SK-N-SH (cell line): ENCODE measurements around the gene GPR107. TPM values are rescaled to one million over a fixed set of nuclear protein-coding genes. Genes with fewer than 3 reads are reported as not detected.

Experiments
- CTCF ChIA-PET: fragments of 300-600, 350-600 bp; formaldehyde crosslinking; extraction: SDS; loops from one replicate; lab custom pipeline; 2021; lab: Yijun Ruan, JAX
- POLR2A ChIA-PET: fragments of 350-600 bp; sonication (Branson Sonifier 250); formaldehyde crosslinking; extraction: SDS; loops from one replicate; lab custom pipeline; 2020; ENCODE audit warnings: antibody characterized with exemption, inconsistent platforms; lab: Yijun Ruan, JAX
- DNase-seq: peaks from one replicate; pipeline ENCODE4 v3.0.0; 2012
- H2AFZ ChIP-seq: fragments of 200-600 bp; sonication (generic); 2 replicates; pipeline ENCODE4 v1.8.1; 2016; ENCODE audit warnings: antibody characterized with exemption, mild to moderate bottlenecking, low read depth
- H3F3A ChIP-seq: fragments of 200-600 bp; sonication (generic); replicated peaks from 2 replicates; pipeline ENCODE3; 2016; ENCODE audit warnings: antibody characterized with exemption, mild to moderate bottlenecking; ENCODE audit not compliant: insufficient read depth
- H3K27ac ChIP-seq, 2 experiments: fragments of 200-500 bp in 1 of 2; fragments of 200-600 bp in 1 of 2; sonication (Bioruptor generic) in 1 of 2; sonication (generic), shearing (Covaris generic) in 1 of 2; 2 replicates each; pipeline versions ENCODE4 v1.5.1 to v1.6.1; 2014 to 2016; ENCODE audit warnings: low read depth in 2 of 2, inconsistent platforms in 1 of 2, low read length in 1 of 2, mild to moderate bottlenecking in 1 of 2, mixed read lengths in 1 of 2
- H3K27me3 ChIP-seq: fragments of 200-600 bp; sonication (generic), shearing (Covaris generic); 2 replicates; pipeline ENCODE4 v1.6.1; 2016; ENCODE audit warnings: mixed run types; ENCODE audit not compliant: insufficient read depth
- H3K36me3 ChIP-seq, 2 experiments: fragments of 200-500 bp in 1 of 2; fragments of 200-600 bp in 1 of 2; sonication (Bioruptor generic) in 1 of 2; sonication (generic) in 1 of 2; replicated peaks in 1 of 2; 2 replicates each; pipeline versions ENCODE3 to v1.5.1; 2014 to 2016; ENCODE audit warnings: low read length in 1 of 2, mild to moderate bottlenecking in 1 of 2; ENCODE audit not compliant: insufficient read depth in 2 of 2, control insufficient read depth in 1 of 2
- H3K4me1 ChIP-seq, 2 experiments: fragments of 200-500 bp in 1 of 2; fragments of 200-600 bp in 1 of 2; sonication (Bioruptor generic) in 1 of 2; sonication (generic), shearing (Covaris generic) in 1 of 2; 2 replicates each; pipeline versions ENCODE4 v1.5.1 to v1.6.1; 2014 to 2016; ENCODE audit warnings: low read depth in 1 of 2, low read length in 1 of 2, mixed run types in 1 of 2; ENCODE audit not compliant: insufficient read depth in 2 of 2, control insufficient read depth in 1 of 2
- H3K4me2 ChIP-seq: fragments of 200-600 bp; sonication (generic), shearing (Covaris generic); 2 replicates; pipeline ENCODE4 v1.6.1; 2017; ENCODE audit warnings: mixed run types
- H3K4me3 ChIP-seq, 2 experiments: fragments of 200-500 bp in 1 of 2; fragments of 200-600 bp in 1 of 2; sonication (Bioruptor generic) in 1 of 2; sonication (generic), shearing (Covaris generic) in 1 of 2; 2 replicates each; pipeline versions ENCODE4 v1.5.1 to v1.8.1; 2014 to 2016; ENCODE audit warnings: low read depth in 2 of 2, inconsistent platforms in 1 of 2, low read length in 1 of 2, mild to moderate bottlenecking in 1 of 2, mixed read lengths in 1 of 2, moderate library complexity in 1 of 2
- H3K79me2 ChIP-seq: fragments of 200-600 bp; sonication (generic); 2 replicates; pipeline ENCODE4 v1.8.1; 2017; ENCODE audit warnings: mild to moderate bottlenecking; ENCODE audit not compliant: insufficient read depth
- H3K9ac ChIP-seq: fragments of 200-600 bp; sonication (generic); 2 replicates; pipeline ENCODE4 v1.6.1; 2017; ENCODE audit warnings: mixed run types
- H3K9me2 ChIP-seq: fragments of 200-600 bp; sonication (generic); 2 replicates; pipeline ENCODE4 v1.6.1; 2017; ENCODE audit warnings: mixed run types
- H3K9me3 ChIP-seq: fragments of 200-600 bp; sonication (generic); 2 replicates; pipeline ENCODE4 v1.6.1; 2017; ENCODE audit warnings: mixed run types, mild to moderate bottlenecking, moderate library complexity
- H4K20me1 ChIP-seq: fragments of 200-600 bp; sonication (generic); 2 replicates; pipeline ENCODE4 v1.6.1; 2017; ENCODE audit warnings: mild to moderate bottlenecking, mixed run types; ENCODE audit not compliant: insufficient read depth
- CHD2 ChIP-seq: fragments of 150-350 bp; IDR thresholded peaks from 2 replicates; pipeline ENCODE4 v1.6.1; 2018; ENCODE audit warnings: low read length; ENCODE audit not compliant: partially characterized antibody
- CTCF ChIP-seq: fragments of 200-600 bp; sonication (generic); IDR thresholded peaks from 2 replicates; pipeline ENCODE4 v1.6.1; 2017; ENCODE audit warnings: antibody characterized with exemption, mild to moderate bottlenecking, moderate library complexity
- ELF1 ChIP-seq: IDR thresholded peaks from 2 replicates; pipeline ENCODE4 v1.4.0; 2012
- EP300 ChIP-seq, 2 experiments: IDR thresholded peaks; 2 replicates each; pipeline versions ENCODE4 v1.4.0 to v1.6.1; 2012; ENCODE audit warnings: borderline replicate concordance in 1 of 2, low read depth in 1 of 2, low read length in 1 of 2
- EZH2phosphoT487 ChIP-seq: fragments of 200-600 bp; sonication (generic); IDR thresholded peaks from 2 replicates; pipeline ENCODE4 v1.6.1; 2017; ENCODE audit warnings: low read depth, mixed run types, mild to moderate bottlenecking, antibody characterized with exemption, moderate library complexity, borderline replicate concordance
- FOSL2 ChIP-seq: IDR thresholded peaks from 2 replicates; pipeline ENCODE4 v1.4.0; 2012; ENCODE audit warnings: low read depth, mild to moderate bottlenecking, moderate library complexity, borderline replicate concordance
- GABPA ChIP-seq: IDR thresholded peaks from 2 replicates; pipeline ENCODE4 v1.4.0; 2012; ENCODE audit warnings: low read depth, mild to moderate bottlenecking
- MXI1 ChIP-seq: IDR thresholded peaks from 2 replicates; pipeline ENCODE4 v1.6.1; 2012; ENCODE audit warnings: mild to moderate bottlenecking, low read depth, low read length, improper control_type of control experiment
- RAD21 ChIP-seq: IDR thresholded peaks from 2 replicates; pipeline ENCODE4 v1.6.1; 2012; ENCODE audit warnings: mild to moderate bottlenecking, low read length
- RFX5 ChIP-seq: IDR thresholded peaks from 2 replicates; pipeline ENCODE4 v1.6.1; 2012; ENCODE audit warnings: mild to moderate bottlenecking, improper control_type of control experiment, low read length
- SMC3 ChIP-seq: IDR thresholded peaks from 2 replicates; pipeline ENCODE4 v1.6.1; 2012; ENCODE audit warnings: low read depth, low read length, improper control_type of control experiment
- TAF1 ChIP-seq: IDR thresholded peaks from 2 replicates; pipeline ENCODE4 v1.6.1; 2012; ENCODE audit warnings: low read depth, mild to moderate bottlenecking, low read length, moderate library complexity, borderline replicate concordance
- TCF12 ChIP-seq: IDR thresholded peaks from 2 replicates; pipeline ENCODE4 v1.4.0; 2012
- USF1 ChIP-seq: IDR thresholded peaks from 2 replicates; pipeline ENCODE4 v1.4.0; 2012; ENCODE audit warnings: low read depth, borderline replicate concordance
- YY1 ChIP-seq: IDR thresholded peaks from 2 replicates; pipeline ENCODE4 v1.4.0; 2012; ENCODE audit warnings: low read depth, mild to moderate bottlenecking
- WGBS: methylation state at CpG from one replicate; pipeline ENCODE4 v1.1.6; 2017; ENCODE audit warnings: low lambda C conversion rate; 5-methylcytosine and 5-hydroxymethylcytosine counted together
- polyA plus RNA-seq, 3 experiments: library from polyadenylated mRNA; depleted of rRNA; stranded (reverse); fragments of >200 nt; gene quantifications; 2 replicates each; pipeline ENCODE4 v1.2.3, GENCODE V29; 2012

Gene GPR107
- polyA plus RNA-seq, 1 of the 3 experiments (the other 2 are of a cell fraction), result 23.0 TPM

- Histone ChIP-seq H3K36me3 (no peaks in the 10 kb centered on the region), H2AFZ (no peak overlapping the region), H3K4me1 (peaks cover 2 to 16% of the 10 kb centered on the region in 2 experiments; a peak in 2 of 4 replicates), H3K4me3 (no peak overlapping the region), H3K79me2 (no peaks in the 10 kb centered on the region), H4K20me1 (no peaks in the 10 kb centered on the region), H3K4me2 (no peak overlapping the region), H3K9me3 (no peaks in the 10 kb centered on the region), H3K27ac (no peak overlapping the region), H3K9me2 (no peaks in the 10 kb centered on the region), H3F3A (no peaks in the 10 kb centered on the region), H3K9ac (no peak overlapping the region), H3K27me3 (no peaks in the 10 kb centered on the region)
- ChIA-PET POLR2A (interaction anchor here (1.4 kb wide), 1 partner anchor 26 kb away, joined by 3 read pairs; no protein-coding TSS in a partner anchor), CTCF (interaction anchor here (1.1 to 3.7 kb wide), 7 partner anchors 12 to 302 kb away, joined by 3 to 18 read pairs (median 4); no protein-coding TSS in a partner anchor)
- 72% methylated on average over 5 of the region's 5 CpGs for WGBS
- DNase-seq, result no peak
- no peak for TF ChIP-seq MXI1
- TF ChIP-seq EZH2phosphoT487, result no peak
- no peak for TF ChIP-seq SMC3
- TF ChIP-seq ELF1, result no peak
- no peak for TF ChIP-seq TAF1
- TF ChIP-seq YY1, result no peak
- TF ChIP-seq USF1, result no peak
- no peak for TF ChIP-seq FOSL2
- no peak for TF ChIP-seq TCF12
Measured at GRCh38 chr9:130144703-130145102, 91.0 kb downstream of the GPR107 start.

- DNase-seq, result no peak
- Histone ChIP-seq H3F3A (no peaks in the 10 kb centered on the region), H2AFZ (no peak overlapping the region), H3K9me2 (no peaks in the 10 kb centered on the region), H3K4me2 (no peak overlapping the region), H3K9ac (no peak overlapping the region), H3K36me3 (no peaks in the 10 kb centered on the region), H4K20me1 (no peaks in the 10 kb centered on the region), H3K79me2 (no peaks in the 10 kb centered on the region), H3K9me3 (no peaks in the 10 kb centered on the region), H3K27ac (no peak overlapping the region), H3K4me3 (no peak overlapping the region), H3K4me1 (peaks cover 2 to 14% of the 10 kb centered on the region in 2 experiments; a peak in 2 of 4 replicates), H3K27me3 (no peaks in the 10 kb centered on the region)
- ChIA-PET CTCF (interaction anchor here (0.8 to 1.9 kb wide), 5 partner anchors 20 to 260 kb away, joined by 3 to 5 read pairs (median 4); no protein-coding TSS in a partner anchor), POLR2A (interaction anchor here (1.4 kb wide), 1 partner anchor 27 kb away, joined by 3 read pairs; no protein-coding TSS in a partner anchor)
- 88% methylated on average over 1 of the region's 1 CpG for WGBS
- TF ChIP-seq MXI1, result no peak
- TF ChIP-seq GABPA, result no peak
- TF ChIP-seq RFX5, result no peak
- TF ChIP-seq USF1, result no peak
- no peak for TF ChIP-seq CTCF
- TF ChIP-seq RAD21, result no peak
- TF ChIP-seq EP300 (IDR thresholded peaks at IDR 0.05; ENCODE audit: borderline replicate concordance in 1 of 2, low read depth in 1 of 2, low read length in 1 of 2), result no peak
- no peak for TF ChIP-seq CHD2
Measured at GRCh38 chr9:130145658-130146057, 92.0 kb downstream of the GPR107 start.
